ENCODE measurements around the gene PITX1.

DNA sequence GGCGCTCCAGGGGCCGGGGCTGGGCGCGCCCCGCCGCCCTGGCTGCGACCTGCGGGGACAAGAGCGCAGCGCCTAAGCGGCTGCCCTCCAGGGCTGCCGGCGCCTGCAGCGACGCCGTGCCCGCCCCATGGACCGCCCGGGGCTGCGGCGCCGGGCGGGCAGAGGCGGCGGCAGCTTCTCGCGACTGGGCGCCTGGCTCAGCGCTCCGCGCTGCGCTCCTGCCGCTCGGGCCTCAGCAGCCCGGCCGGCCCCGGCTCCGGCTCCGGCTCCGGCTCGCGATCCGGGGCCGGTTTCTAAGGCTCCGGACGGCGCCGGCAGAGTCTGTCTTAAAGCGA is at the start of gene PITX1:
- TF ChIP-seq, protein P1, sequence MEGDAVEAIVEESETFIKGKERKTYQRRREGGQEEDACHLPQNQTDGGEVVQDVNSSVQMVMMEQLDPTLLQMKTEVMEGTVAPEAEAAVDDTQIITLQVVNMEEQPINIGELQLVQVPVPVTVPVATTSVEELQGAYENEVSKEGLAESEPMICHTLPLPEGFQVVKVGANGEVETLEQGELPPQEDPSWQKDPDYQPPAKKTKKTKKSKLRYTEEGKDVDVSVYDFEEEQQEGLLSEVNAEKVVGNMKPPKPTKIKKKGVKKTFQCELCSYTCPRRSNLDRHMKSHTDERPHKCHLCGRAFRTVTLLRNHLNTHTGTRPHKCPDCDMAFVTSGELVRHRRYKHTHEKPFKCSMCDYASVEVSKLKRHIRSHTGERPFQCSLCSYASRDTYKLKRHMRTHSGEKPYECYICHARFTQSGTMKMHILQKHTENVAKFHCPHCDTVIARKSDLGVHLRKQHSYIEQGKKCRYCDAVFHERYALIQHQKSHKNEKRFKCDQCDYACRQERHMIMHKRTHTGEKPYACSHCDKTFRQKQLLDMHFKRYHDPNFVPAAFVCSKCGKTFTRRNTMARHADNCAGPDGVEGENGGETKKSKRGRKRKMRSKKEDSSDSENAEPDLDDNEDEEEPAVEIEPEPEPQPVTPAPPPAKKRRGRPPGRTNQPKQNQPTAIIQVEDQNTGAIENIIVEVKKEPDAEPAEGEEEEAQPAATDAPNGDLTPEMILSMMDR (IDR thresholded peaks at IDR 0.05): no peak
- TF ChIP-seq POLR2A (IDR thresholded peaks at IDR 0.05): no peak

All from lower leg skin (tissue), 3 donors.